22Rv1 (cell line): ENCODE results near the gene NXPH1.

ENCODE experiments used
- H3K27ac ChIP-seq: fragments of 450-650 bp; 2 replicates; pipeline ENCODE4 v1.5.1; 2017
- CTCF ChIP-seq: fragments of 450-650 bp; IDR thresholded peaks from 2 replicates; pipeline ENCODE4 v1.5.1; 2017; ENCODE audit warnings: mild to moderate bottlenecking
- ZFX ChIP-seq: fragments of 450-650 bp; IDR thresholded peaks from 2 replicates; pipeline ENCODE4 v1.6.1; 2017; ENCODE audit warnings: antibody characterized with exemption, borderline replicate concordance

The NXPH1 gene

GRCh38 chr7:8500286-8500685 is 66.9 kb downstream of the NXPH1 start:
- no peak for TF ChIP-seq CTCF
- no peak for TF ChIP-seq ZFX

GRCh38 chr7:8507566-8507965 is 74.2 kb downstream of the NXPH1 start:
- H3K27ac ChIP-seq, result no peak overlapping the region
- TF ChIP-seq CTCF (no peak), ZFX (no peak)

More at GRCh38 chr7:8500286-8500685, 66.9 kb downstream of the NXPH1 start:
- H3K27ac ChIP-seq, result no peak overlapping the region

GRCh38 chr7:8509621-8510020 is 76.2 kb downstream of the NXPH1 start:
- TF ChIP-seq ZFX, result no peak
- TF ChIP-seq CTCF, result no peak
- H3K27ac ChIP-seq, result no peak overlapping the region

- H3K27ac ChIP-seq, result no peak overlapping the region
- TF ChIP-seq CTCF, result no peak
- TF ChIP-seq ZFX, result no peak
Measured at GRCh38 chr7:8511855-8512254, 78.4 kb downstream of the NXPH1 start.

GRCh38 chr7:8514781-8515519 is 81.5 kb downstream of the NXPH1 start:
- TF ChIP-seq CTCF (no peak), ZFX (no peak)
- no peak overlapping the region for H3K27ac ChIP-seq

- TF ChIP-seq CTCF (no peak), ZFX (no peak)
- no peak overlapping the region for H3K27ac ChIP-seq
Measured at GRCh38 chr7:8515640-8516185, 82.3 kb downstream of the NXPH1 start.

GRCh38 chr7:8516976-8517375 is 83.6 kb downstream of the NXPH1 start:
- no peak overlapping the region for H3K27ac ChIP-seq
- TF ChIP-seq CTCF, result no peak
- TF ChIP-seq ZFX, result no peak
